GM12878 (cell line): ENCODE data around the gene TRPT1. TPM values are rescaled to one million over a fixed set of nuclear protein-coding genes. Genes with fewer than 3 reads are reported as not detected.
A peak's percentile ranks its signal among the peaks of the same experiment; 100 is the strongest.

ENCODE experiments used
- ATAC-seq: fragments of 200-7000 bp; cut with Tn5 transposase; 3 replicates; pipeline ENCODE4 v1.9.1; 2020; ENCODE audit warnings: mild to moderate bottlenecking, moderate library complexity
- BruUV-seq: library from RNA; stranded (reverse); fragments of 400-500 nt; replicated peaks from 2 replicates; lab custom pipeline; 2021; lab: Mats Ljungman, UMichigan
- CTCF ChIA-PET: fragments of 300-600 bp; sonication (Branson Sonifier 250); formaldehyde crosslinking; extraction: SDS; loops from one replicate; lab custom pipeline; 2021; ENCODE audit warnings: inconsistent platforms; lab: Yijun Ruan, JAX
- POLR2A ChIA-PET: fragments of 350-600 bp; formaldehyde crosslinking; extraction: SDS; loops from one replicate; lab custom pipeline; 2021; ENCODE audit warnings: inconsistent platforms; lab: Charles Lee
- RAD21 ChIA-PET: fragments of 300-600 bp; sonication (Branson Sonifier 250); formaldehyde crosslinking; loops from one replicate; lab custom pipeline; 2023; ENCODE audit warnings: antibody characterized with exemption; ENCODE audit not compliant: unreplicated experiment; lab: Charles Lee
- SMC1A ChIA-PET: fragments of 300-600 bp; sonication (Branson Sonifier 250); formaldehyde crosslinking; loops from one replicate; lab custom pipeline; 2023; ENCODE audit not compliant: unreplicated experiment, uncharacterized antibody; lab: Charles Lee
- DNase-seq: peaks from one replicate; pipeline ENCODE4 v3.0.0-alpha.2; 2011; ENCODE audit warnings: low read depth, low spot score
- FAIRE-seq: peaks from 3 replicates; lab custom pipeline; 2011; peaks lifted over from hg19 to GRCh38; lab: Jason Lieb, UNC
- H2AFZ ChIP-seq: 2 replicates; pipeline ENCODE4 v1.6.0; 2011; ENCODE audit warnings: low read depth, low read length, control low read depth; ENCODE audit not compliant: control insufficient read depth
- H3K27ac ChIP-seq: 2 replicates; pipeline ENCODE4 v1.5.1; 2011; ENCODE audit warnings: control low read depth; ENCODE audit not compliant: control insufficient read depth, insufficient read depth
- H3K27me3 ChIP-seq, 2 experiments: replicated peaks in 1 of 2; 2 replicates each; pipeline versions ENCODE4 v1.6.0 to v1.6.1; 2011; ENCODE audit warnings: low read length in 1 of 2; ENCODE audit not compliant: control insufficient read depth in 2 of 2, insufficient read depth in 2 of 2
- H3K36me3 ChIP-seq, 2 experiments: 2 replicates each; pipeline ENCODE4 v1.5.1; 2011; ENCODE audit warnings: low read length in 1 of 2; ENCODE audit not compliant: control insufficient read depth in 2 of 2, insufficient read depth in 2 of 2
- H3K4me1 ChIP-seq: 2 replicates; pipeline ENCODE4 v1.6.1; 2011; ENCODE audit warnings: mild to moderate bottlenecking, low read length, moderate library complexity, mixed read lengths; ENCODE audit not compliant: control insufficient read depth, insufficient read depth
- H3K4me2 ChIP-seq: 2 replicates; pipeline ENCODE4 v1.6.0; 2011; ENCODE audit warnings: control low read depth; ENCODE audit not compliant: control insufficient read depth, insufficient read depth
- H3K4me3 ChIP-seq: fragments of 200-600 bp; sonication (generic); 2 replicates; pipeline ENCODE4 v1.5.1; 2016
- H3K79me2 ChIP-seq: 2 replicates; pipeline ENCODE4 v1.6.0; 2011; ENCODE audit warnings: low read length; ENCODE audit not compliant: control insufficient read depth, insufficient read depth
- H3K9ac ChIP-seq: 2 replicates; pipeline ENCODE4 v1.8.0; 2011; ENCODE audit warnings: low read length, control low read depth, mixed read lengths; ENCODE audit not compliant: control insufficient read depth, insufficient read depth
- H3K9me3 ChIP-seq: replicated peaks from 3 replicates; pipeline ENCODE4 v1.5.1; 2011; ENCODE audit warnings: mild to moderate bottlenecking, low read length; ENCODE audit not compliant: control insufficient read depth, insufficient read depth
- H4K20me1 ChIP-seq: 2 replicates; pipeline ENCODE4 v1.6.0; 2011; ENCODE audit not compliant: control insufficient read depth, insufficient read depth
- CREB1 ChIP-seq: IDR thresholded peaks from 2 replicates; pipeline ENCODE4 v1.6.1; 2012; ENCODE audit warnings: low read depth, mild to moderate bottlenecking, inconsistent platforms
- CREM ChIP-seq: IDR thresholded peaks from 2 replicates; pipeline ENCODE4 v1.6.1; 2014; ENCODE audit warnings: antibody characterized with exemption, low read depth
- NFIC ChIP-seq: IDR thresholded peaks from 2 replicates; pipeline ENCODE4 v1.6.1; 2012; ENCODE audit warnings: low read depth, mild to moderate bottlenecking, inconsistent platforms, low read length, moderate library complexity
- WGBS: methylation state at CpG from one replicate; pipeline ENCODE4 v1.1.6; 2016; ENCODE audit warnings: low lambda C conversion rate; ENCODE audit not compliant: insufficient replicate concordance, insufficient coverage; ENCODE audit errors: missing lambda C conversion rate; 5-methylcytosine and 5-hydroxymethylcytosine counted together
- in situ Hi-C: fragments of 300-500 bp; cut with MboI; formaldehyde crosslinking; loops from 9 replicates; pipeline ENCODE4 v1.14.3; 2018; ENCODE audit warnings: mixed read lengths
- intact Hi-C: fragments of 100-400 bp; cut with micrococcal nuclease; formaldehyde crosslinking; loops from one replicate; pipeline ENCODE4 v1.14.2; 2022; ENCODE audit not compliant: unreplicated experiment
- polyA plus RNA-seq, 11 experiments: library from polyadenylated mRNA; depleted of rRNA in 4 of 11; unstranded in 6 of 11; stranded (reverse) in 5 of 11; fragments of >200 nt; fragmentation: Nextera tagmentation in 4 of 11; fragmentation: Illumina TruSeq in 1 of 11; extraction: Ambion mirVana in 4 of 11; extraction: Trizol in 1 of 11; gene quantifications; 1 replicate in 1 of 11; 2 replicates in 10 of 11; pipeline versions ENCODE4 v1.2.1 to v1.2.3, GENCODE V29; 2011 to 2016; ENCODE audit warnings: inconsistent platforms in 2 of 11, missing spikeins in 2 of 11, low read depth in 1 of 11
- total RNA-seq, 4 experiments: library from RNA; depleted of rRNA in 3 of 4; stranded (reverse); fragments of >200 nt in 3 of 4; fragmentation: Illumina TruSeq in 1 of 4; extraction: Trizol in 1 of 4; gene quantifications; 2 replicates each; pipeline versions ENCODE4 v1.2.1 to v1.2.3, GENCODE V29; 2013 to 2021
- TF ChIP-seq, protein P1 (sequence below): fragments of 450-650 bp; IDR thresholded peaks from 2 replicates; pipeline ENCODE4 v1.6.1; 2016; ENCODE audit warnings: mild to moderate bottlenecking

Gene TRPT1
- total and polyA plus RNA-seq, 10 of the 15 experiments (the other 5 are each of a cell fraction or from before 2014, with no cell fraction given): 7.1 to 63.0 (median 31.4) TPM

- H3K9me3 ChIP-seq: no peaks in the 10 kb centered on the region
- ATAC-seq (no peak), FAIRE-seq (no peak)
- H3K9ac ChIP-seq: peak overlapping the region; percentile 47
- peaks cover 55% of the 10 kb centered on the region for H3K4me1 ChIP-seq
- RAD21 ChIA-PET: no interaction called here
- H2AFZ ChIP-seq: no peak overlapping the region
- H3K27me3 ChIP-seq: no peaks in the 10 kb centered on the region
- TF ChIP-seq NFIC (no peak), CREB1 (no peak), CREM (no peak)
- TF ChIP-seq, protein P1, sequence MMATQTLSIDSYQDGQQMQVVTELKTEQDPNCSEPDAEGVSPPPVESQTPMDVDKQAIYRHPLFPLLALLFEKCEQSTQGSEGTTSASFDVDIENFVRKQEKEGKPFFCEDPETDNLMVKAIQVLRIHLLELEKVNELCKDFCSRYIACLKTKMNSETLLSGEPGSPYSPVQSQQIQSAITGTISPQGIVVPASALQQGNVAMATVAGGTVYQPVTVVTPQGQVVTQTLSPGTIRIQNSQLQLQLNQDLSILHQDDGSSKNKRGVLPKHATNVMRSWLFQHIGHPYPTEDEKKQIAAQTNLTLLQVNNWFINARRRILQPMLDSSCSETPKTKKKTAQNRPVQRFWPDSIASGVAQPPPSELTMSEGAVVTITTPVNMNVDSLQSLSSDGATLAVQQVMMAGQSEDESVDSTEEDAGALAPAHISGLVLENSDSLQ: peak; percentile 50; the same call in 1 of the 2 replicates
- TF ChIP-seq, all 136 proteins: peak for 1
- ChIA-PET POLR2A (interaction anchor here (0.9 to 1.7 kb wide), 3 partner anchors 22 to 30 kb away, joined by 4 to 7 read pairs (median 4); partner anchors contain the start of gene FERMT3), CTCF (interaction anchor here (0.6 kb wide), 1 partner anchor 44 kb away, joined by 3 read pairs; no protein-coding TSS in a partner anchor), SMC1A (interaction anchor here (0.9 to 1.2 kb wide), 2 partner anchors 9 to 29 kb away, joined by 3 read pairs; partner anchors contain the start of gene FERMT3)
- Histone ChIP-seq H4K20me1 (no peaks in the 10 kb centered on the region), H3K27ac (0 out of 2 replicates have a peak overlapping the region, but pooled peaks have one; percentile 33), H3K4me2 (peak overlapping the region; percentile 83), H3K36me3 (peaks cover 0 to 5% of the 10 kb centered on the region in 2 experiments; a peak in 2 of 4 replicates), H3K79me2 (peaks cover 14% of the 10 kb centered on the region), H3K4me3 (peak overlapping the region; percentile 97)
- intact Hi-C loops (no loop called here), in situ Hi-C loops (loop anchor here (25.0 kb wide), 1 partner anchor 1627 kb away; the partner anchor contains the start of genes CFL1, EFEMP2 and MUS81)
- no peak for DNase-seq
- 85% methylated on average over 11 of the region's 12 CpGs for WGBS
- TSS peak; percentile 58 for BruUV-seq
Observed at GRCh38 chr11:64235437-64236161, 9.6 kb upstream of the TRPT1 start.
